Pancreas (tissue), 10 donors: ENCODE results near the gene BICD1. TPM values are rescaled to one million over a fixed set of nuclear protein-coding genes. Genes with fewer than 3 reads are reported as not detected.

Experiments
- ATAC-seq, 4 donors: fragments of 200-7000 bp; cut with Tn5 transposase; one replicate each; pipeline versions ENCODE4 v1.8.0 to v1.9.1; 2020; ENCODE audit warnings: mild to moderate bottlenecking in 4 of 4, moderate library complexity in 4 of 4
- DNase-seq, 6 donors: peaks; one replicate each; pipeline ENCODE4 v3.0.0-alpha.2; 2020
- FAIRE-seq: peaks from 2 replicates; lab custom pipeline; 2012; peaks lifted over from hg19 to GRCh38; lab: Jason Lieb, UNC
- H3K27ac ChIP-seq, 4 donors: fragments of 200-600 bp; sonication (generic); 1 replicate in 3 of 4; 2 replicates in 1 of 4; pipeline versions ENCODE4 v1.5.0 to v1.8.0; 2020
- H3K27me3 ChIP-seq, 4 donors: fragments of 200-600 bp; one replicate each; pipeline ENCODE4 v1.8.0; 2021
- H3K36me3 ChIP-seq, 3 donors: fragments of 200-600 bp; sonication (generic) in 1 of 3; one replicate each; pipeline versions ENCODE4 v1.5.0 to v1.8.0; 2020 to 2021
- H3K4me1 ChIP-seq, 3 donors: fragments of 200-600 bp; one replicate each; pipeline ENCODE4 v1.8.0; 2021
- H3K4me3 ChIP-seq, 4 donors: fragments of 200-600 bp; sonication (generic) in 2 of 4; one replicate each; pipeline versions ENCODE4 v1.5.0 to v1.8.0; 2020 to 2021
- H3K9me3 ChIP-seq, 4 donors: fragments of 200-600 bp; one replicate each; pipeline ENCODE4 v1.8.0; 2021
- WGBS, 2 donors: extraction: QIAGEN DNeasy Blood & Tissue Kit; methylation state at CpG; one replicate each; pipeline ENCODE4 v1.1.7; 2013; 5-methylcytosine and 5-hydroxymethylcytosine counted together
- intact Hi-C, 3 donors: fragments of 100-400 bp; cut with DNase I; formaldehyde crosslinking; loops; one replicate each; pipeline versions ENCODE4 v1.11.1 to v1.14.2; 2022
- polyA plus RNA-seq, 2 donors: library from polyadenylated mRNA; stranded (reverse); fragments of 200-250 nt; gene quantifications; one replicate each; pipeline ENCODE4 v1.2.3, GENCODE V29; 2013
- total RNA-seq, 6 donors: library from RNA; stranded (reverse); fragmentation: NEBNext Ultra II Directional in 4 of 6; extraction: Animal tissue kit (Norgen Biotek cat#: 25700) in 4 of 6; gene quantifications; one replicate each; pipeline versions ENCODE4 v1.2.1 to v1.2.4, GENCODE V29; 2021 to 2023
- TF ChIP-seq, protein P1 (sequence below), 4 donors: fragments of 200-600 bp; sonication (generic) in 3 of 4; IDR thresholded peaks; one replicate each; pipeline versions ENCODE4 v1.5.0 to v1.8.0; 2021; ENCODE audit warnings: antibody characterized with exemption in 4 of 4
- donor health status: healthy with polysubstance abuse.
- donor health status: DM: no; HTN: no; CAD: no; lungs with moderate emphysema.
- donor health status: DM: no; HTN: no; CAD: no.
- donor health status: control.
- donor health status: control.
- donor health status: Bipolar disorder and iron deficiency.
- donor health status: DM: yes; HTN: yes; CAD: no.
- donor health status: DM: no; HTN: no; CAD: no.
- donor health status: DM: no; HTN: no; CAD: no.
- donor health status: DM: yes; HTN: yes; CAD: no.

BICD1 gene
- total and polyA plus RNA-seq, 8 donors = 2.4 to 8.1 (median 3.4) TPM

DNA sequence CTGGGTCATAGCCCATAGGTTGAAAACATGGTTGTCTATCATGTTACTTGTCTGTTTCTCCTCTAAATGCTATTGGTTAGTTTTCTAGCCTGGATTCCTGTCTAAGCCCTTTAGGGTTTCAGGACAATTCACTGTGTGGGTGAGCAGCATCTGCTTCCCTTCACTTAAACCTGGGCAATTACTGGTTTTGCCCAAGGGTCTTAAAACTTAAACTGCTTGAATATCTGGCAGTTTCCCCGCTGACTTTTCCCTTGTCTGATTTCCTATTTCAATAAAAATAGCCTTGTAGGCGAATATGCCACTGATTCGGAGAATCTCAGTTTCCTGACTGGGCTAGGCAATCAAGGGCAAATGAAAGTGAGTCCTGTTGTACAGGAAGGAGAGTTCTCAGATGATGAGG, 154.0 kb downstream of the BICD1 start:
- Histone ChIP-seq H3K36me3 (no peaks in the 10 kb centered on the region), H3K4me1 (no peaks in the 10 kb centered on the region), H3K27ac (no peak overlapping the region), H3K4me3 (no peak overlapping the region), H3K27me3 (no peaks in the 10 kb centered on the region), H3K9me3 (no peaks in the 10 kb centered on the region)
- ATAC-seq = no peak
- intact Hi-C loops = no loop called here
- DNase-seq = no peak
- WGBS, 2 donors = 86 to 89% methylated on average over 3 of the region's 3 CpGs
- TF ChIP-seq, protein P1, sequence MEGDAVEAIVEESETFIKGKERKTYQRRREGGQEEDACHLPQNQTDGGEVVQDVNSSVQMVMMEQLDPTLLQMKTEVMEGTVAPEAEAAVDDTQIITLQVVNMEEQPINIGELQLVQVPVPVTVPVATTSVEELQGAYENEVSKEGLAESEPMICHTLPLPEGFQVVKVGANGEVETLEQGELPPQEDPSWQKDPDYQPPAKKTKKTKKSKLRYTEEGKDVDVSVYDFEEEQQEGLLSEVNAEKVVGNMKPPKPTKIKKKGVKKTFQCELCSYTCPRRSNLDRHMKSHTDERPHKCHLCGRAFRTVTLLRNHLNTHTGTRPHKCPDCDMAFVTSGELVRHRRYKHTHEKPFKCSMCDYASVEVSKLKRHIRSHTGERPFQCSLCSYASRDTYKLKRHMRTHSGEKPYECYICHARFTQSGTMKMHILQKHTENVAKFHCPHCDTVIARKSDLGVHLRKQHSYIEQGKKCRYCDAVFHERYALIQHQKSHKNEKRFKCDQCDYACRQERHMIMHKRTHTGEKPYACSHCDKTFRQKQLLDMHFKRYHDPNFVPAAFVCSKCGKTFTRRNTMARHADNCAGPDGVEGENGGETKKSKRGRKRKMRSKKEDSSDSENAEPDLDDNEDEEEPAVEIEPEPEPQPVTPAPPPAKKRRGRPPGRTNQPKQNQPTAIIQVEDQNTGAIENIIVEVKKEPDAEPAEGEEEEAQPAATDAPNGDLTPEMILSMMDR (IDR thresholded peaks at IDR 0.05) = no peak
- no peak for FAIRE-seq

DNA sequence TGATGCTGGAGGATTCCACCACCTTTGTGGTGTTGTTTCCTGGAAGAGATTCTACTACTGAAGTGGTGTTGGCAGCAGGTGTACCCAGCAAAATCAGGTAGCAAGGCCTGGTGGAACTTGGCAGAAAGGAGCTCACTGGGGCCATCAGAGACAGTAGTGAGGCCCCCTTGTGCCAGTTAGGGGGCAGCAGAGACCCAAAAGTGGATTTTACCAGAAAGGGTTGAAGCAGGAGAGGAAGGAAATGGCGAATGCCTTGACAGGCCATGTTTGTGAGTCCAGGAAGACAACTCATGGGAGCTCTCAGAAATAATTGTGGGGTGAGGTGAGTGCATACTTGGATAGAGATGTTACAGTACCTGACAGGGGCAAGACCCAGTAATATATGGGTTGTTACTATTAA, 155.0 kb downstream of the BICD1 start:
- 93 to 95% methylated on average over 1 of the region's 1 CpG for WGBS, 2 donors

DNA sequence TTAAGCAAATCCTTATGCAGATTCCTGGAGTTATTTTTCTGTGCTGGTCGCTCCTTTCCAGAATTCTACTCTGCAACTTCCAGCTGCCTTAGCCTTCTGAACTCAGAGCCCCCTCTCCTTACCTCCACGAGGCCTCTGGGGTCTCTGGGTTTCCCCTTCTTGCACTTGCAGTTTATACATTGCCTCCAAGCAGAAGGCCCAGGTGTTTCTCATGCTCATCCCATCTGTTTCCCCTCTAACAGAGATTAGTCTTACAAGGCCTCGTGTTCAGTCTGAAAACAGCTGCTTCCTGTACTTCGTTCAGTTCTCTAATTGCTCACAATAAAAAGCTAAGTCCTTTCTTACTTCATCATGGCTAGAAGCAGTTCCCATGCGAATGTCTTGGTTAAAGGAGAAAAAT, 158.3 kb downstream of the BICD1 start:
- no peaks in the 10 kb centered on the region for H3K9me3 ChIP-seq
- ATAC-seq (no peak), DNase-seq (no peak)

More for the DNA sequence above, 155.0 kb downstream of the BICD1 start:
- TF ChIP-seq, protein P1 (IDR thresholded peaks at IDR 0.05) = no peak
- Histone ChIP-seq H3K4me3 (no peak overlapping the region), H3K36me3 (no peaks in the 10 kb centered on the region), H3K4me1 (no peaks in the 10 kb centered on the region), H3K27me3 (no peaks in the 10 kb centered on the region), H3K9me3 (no peaks in the 10 kb centered on the region), H3K27ac (no peak overlapping the region)
- FAIRE-seq = no peak
- intact Hi-C loops = no loop called here
- no peak for DNase-seq
- ATAC-seq = no peak

DNA sequence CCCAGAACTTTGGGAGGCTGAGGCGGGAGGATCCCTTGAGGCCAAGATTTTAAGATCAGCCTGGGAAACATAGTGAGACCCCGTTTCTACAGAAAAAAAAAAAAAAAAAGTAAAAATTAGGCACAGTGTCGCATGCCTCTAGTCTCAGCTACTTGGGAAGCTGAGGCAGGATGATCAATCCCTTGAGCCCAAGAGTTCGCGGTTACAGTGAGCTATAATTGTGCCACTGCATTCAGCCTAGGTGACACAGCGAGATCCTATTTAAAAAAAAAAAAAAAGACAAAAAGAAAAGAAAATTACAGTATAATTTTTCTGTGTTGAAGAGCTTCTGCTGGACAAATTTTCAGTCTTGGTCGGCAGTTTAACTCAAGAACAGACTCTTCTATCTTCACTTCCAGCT, 158.8 kb downstream of the BICD1 start:
- intact Hi-C loops = no loop called here
- no peak for DNase-seq
- FAIRE-seq = no peak
- Histone ChIP-seq H3K27me3 (no peaks in the 10 kb centered on the region), H3K9me3 (no peaks in the 10 kb centered on the region), H3K36me3 (no peaks in the 10 kb centered on the region), H3K4me1 (no peaks in the 10 kb centered on the region), H3K27ac (no peak overlapping the region), H3K4me3 (no peak overlapping the region)
- TF ChIP-seq, protein P1 (IDR thresholded peaks at IDR 0.05) = no peak
- 87 to 91% methylated on average over 7 of the region's 7 CpGs for WGBS, 2 donors
- ATAC-seq = no peak

More for the DNA sequence above, 158.3 kb downstream of the BICD1 start:
- TF ChIP-seq, protein P1 (IDR thresholded peaks at IDR 0.05) = no peak
- Histone ChIP-seq H3K36me3 (no peaks in the 10 kb centered on the region), H3K4me1 (no peaks in the 10 kb centered on the region), H3K27ac (no peak overlapping the region), H3K27me3 (no peaks in the 10 kb centered on the region), H3K4me3 (no peak overlapping the region)
- no peak for FAIRE-seq
- intact Hi-C loops = no loop called here
- 75% methylated on average over 5 of the region's 5 CpGs for WGBS, 2 donors

DNA sequence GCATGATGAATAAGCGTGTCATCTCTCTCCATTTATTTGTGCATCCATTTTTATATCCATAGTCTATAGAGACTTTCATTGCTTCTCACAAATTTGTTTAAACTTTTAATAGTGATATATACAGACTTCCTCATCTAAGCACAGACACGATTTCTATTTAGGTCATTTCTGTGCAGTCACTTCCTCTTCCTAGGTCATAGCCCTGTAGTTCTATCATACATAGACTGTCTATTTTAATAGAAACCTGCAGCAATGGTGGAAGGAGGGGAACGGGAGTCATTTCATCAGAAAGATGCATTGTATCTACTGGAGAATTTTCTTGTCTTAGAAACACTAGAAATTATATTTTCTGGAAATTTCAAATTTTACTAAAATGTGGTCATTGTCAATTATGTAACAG, 159.3 kb downstream of the BICD1 start:
- Histone ChIP-seq H3K4me3 (no peak overlapping the region), H3K36me3 (no peaks in the 10 kb centered on the region), H3K9me3 (no peaks in the 10 kb centered on the region), H3K27me3 (no peaks in the 10 kb centered on the region), H3K4me1 (no peaks in the 10 kb centered on the region), H3K27ac (no peak overlapping the region)
- FAIRE-seq = no peak
- intact Hi-C loops = no loop called here
- DNase-seq = no peak
- ATAC-seq = peak in 2 of 4 donors; percentile 26 to 43
- 72 to 80% methylated on average over 3 of the region's 3 CpGs for WGBS, 2 donors
- TF ChIP-seq, protein P1 (IDR thresholded peaks at IDR 0.05) = no peak
